ENCODE data around the gene EXOSC6. TPM values are rescaled to one million over a fixed set of nuclear protein-coding genes. Genes with fewer than 3 reads are reported as not detected.
A peak's percentile ranks its signal among the peaks of the same experiment; 100 is the strongest.
"Not testable (repeated sequence)": the region's sequence is repeated elsewhere in the genome, so short reads cannot be mapped to it uniquely, and the experiment has no call there.

The EXOSC6 gene
- total RNA-seq, 1 experiment from 2014 or later = 19.3 TPM

DNA sequence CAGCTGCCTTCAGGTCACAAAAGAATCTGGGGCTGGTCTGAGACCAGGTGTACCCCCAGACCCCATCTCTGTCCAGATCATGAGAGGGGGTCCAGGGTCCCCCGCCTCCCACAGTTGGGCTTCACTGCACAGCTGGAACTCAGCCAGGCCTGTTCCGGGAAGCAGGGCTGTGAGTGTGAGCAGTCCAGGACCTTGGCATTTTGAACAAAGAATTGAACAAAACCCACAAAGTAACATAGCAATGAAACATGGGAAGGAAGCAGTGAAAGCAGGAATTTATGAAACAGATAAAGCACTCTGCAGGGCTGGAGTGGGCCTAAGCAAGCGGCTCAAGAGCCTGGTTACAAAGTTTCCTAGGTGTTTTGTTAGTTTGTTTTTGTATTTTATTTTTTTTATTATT is 53.1 kb downstream of the EXOSC6 start:
- H3K9me3 ChIP-seq (ENCODE audit: control insufficient read depth, insufficient read depth, low read depth, low read length); intact Hi-C loops (cut with micrococcal nuclease; ENCODE audit: unreplicated experiment); H3K4me1 ChIP-seq (ENCODE audit: control insufficient read depth, insufficient read depth, low read length); BruUV-seq (replicated peaks); H3K27me3 ChIP-seq (ENCODE audit: control insufficient read depth, insufficient read depth, low read length); H3K27ac ChIP-seq (ENCODE audit: low read length); in situ Hi-C loops (cut with HindIII; ENCODE audit: low pct_unique_long_range_greater_than_20kb, low sequenced_read_pairs); ATAC-seq; H3K36me3 ChIP-seq (ENCODE audit: control insufficient read depth, insufficient read depth, low read length); DNase-seq (ENCODE audit: low read depth, low spot score); CTCF ChIA-PET; H3K4me3 ChIP-seq (ENCODE audit: low read depth in 2 of 2, low read length in 2 of 2); POLR2A ChIA-PET: not testable (repeated sequence)

DNA sequence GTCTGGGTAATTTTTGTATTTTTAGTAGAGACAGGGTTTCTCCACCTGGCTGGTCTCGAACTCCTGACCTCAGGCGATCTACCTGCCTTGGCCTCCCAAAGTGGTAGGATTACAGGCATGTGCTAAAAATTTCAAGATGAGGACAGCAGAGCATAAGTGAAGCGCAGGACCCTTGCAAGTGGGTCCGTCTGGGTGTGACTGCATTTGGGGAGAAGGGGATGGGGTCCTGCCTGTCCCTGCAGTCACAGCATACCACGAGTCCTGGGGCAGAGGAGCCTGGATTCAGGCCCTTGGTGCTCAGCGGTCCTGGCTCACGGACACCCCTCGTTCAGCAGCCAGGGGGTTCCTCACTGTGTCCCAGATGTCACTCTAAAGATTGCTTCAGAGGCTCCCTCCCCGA is 53.5 kb downstream of the EXOSC6 start:
- ATAC-seq; H3K4me3 ChIP-seq (ENCODE audit: low read depth in 2 of 2, low read length in 2 of 2); DNase-seq (ENCODE audit: low read depth, low spot score); CTCF ChIA-PET; H3K27ac ChIP-seq (ENCODE audit: low read length); intact Hi-C loops (cut with micrococcal nuclease; ENCODE audit: unreplicated experiment); in situ Hi-C loops (cut with HindIII; ENCODE audit: low pct_unique_long_range_greater_than_20kb, low sequenced_read_pairs); H3K36me3 ChIP-seq (ENCODE audit: control insufficient read depth, insufficient read depth, low read length); BruUV-seq (replicated peaks); H3K4me1 ChIP-seq (ENCODE audit: control insufficient read depth, insufficient read depth, low read length); H3K9me3 ChIP-seq (ENCODE audit: control insufficient read depth, insufficient read depth, low read depth, low read length); H3K27me3 ChIP-seq (ENCODE audit: control insufficient read depth, insufficient read depth, low read length); POLR2A ChIA-PET: not testable (repeated sequence)

DNA sequence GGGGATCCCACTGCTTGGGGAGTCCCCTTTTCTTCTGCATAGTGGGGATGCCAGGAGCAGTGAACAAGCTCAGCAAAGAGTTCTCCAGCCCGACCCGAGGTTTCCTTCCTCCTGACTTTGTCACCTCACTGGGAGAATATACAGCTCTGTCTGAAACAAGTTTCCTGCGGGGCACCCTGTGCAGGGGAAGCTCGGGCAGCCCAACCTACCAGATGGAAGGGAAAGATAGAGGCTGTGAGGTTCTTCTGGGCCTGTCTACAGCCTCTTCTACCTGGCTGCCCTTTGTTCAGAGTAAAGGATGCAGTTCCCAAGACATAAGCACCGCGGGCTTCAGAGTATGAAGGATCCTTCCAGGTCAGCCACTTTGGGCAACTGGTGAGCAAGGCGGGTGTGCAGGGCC is 54.1 kb downstream of the EXOSC6 start:
- DNase-seq (ENCODE audit: low read depth, low spot score); POLR2A ChIA-PET; H3K4me3 ChIP-seq (ENCODE audit: low read depth in 2 of 2, low read length in 2 of 2); in situ Hi-C loops (cut with HindIII; ENCODE audit: low pct_unique_long_range_greater_than_20kb, low sequenced_read_pairs); CTCF ChIA-PET; H3K4me1 ChIP-seq (ENCODE audit: control insufficient read depth, insufficient read depth, low read length); H3K27me3 ChIP-seq (ENCODE audit: control insufficient read depth, insufficient read depth, low read length); intact Hi-C loops (cut with micrococcal nuclease; ENCODE audit: unreplicated experiment); H3K27ac ChIP-seq (ENCODE audit: low read length); BruUV-seq (replicated peaks); H3K9me3 ChIP-seq (ENCODE audit: control insufficient read depth, insufficient read depth, low read depth, low read length); H3K36me3 ChIP-seq (ENCODE audit: control insufficient read depth, insufficient read depth, low read length): not testable (repeated sequence)
- peak; percentile 47; the same call in 1 of the 2 replicates for ATAC-seq

Other genes with a start within 250 kb of the EXOSC6 start
- gene PDPR, start 137.6 kb downstream of the EXOSC6 start, total RNA-seq (2021; ENCODE audit: unreplicated experiment) = 26.9 TPM
- gene CLEC18C, start 78.2 kb downstream of the EXOSC6 start, total RNA-seq (2021; ENCODE audit: unreplicated experiment) = not detected
- 115 TPM for gene AARS1, start 37.6 kb upstream of the EXOSC6 start, total RNA-seq (2021; ENCODE audit: unreplicated experiment)
- 24.4 TPM for gene DDX19B, start 47.2 kb upstream of the EXOSC6 start, total RNA-seq (2021; ENCODE audit: unreplicated experiment)
- 22.9 TPM for gene DDX19A, start 95.0 kb upstream of the EXOSC6 start, total RNA-seq (2021; ENCODE audit: unreplicated experiment)
- gene ST3GAL2, start 187.2 kb upstream of the EXOSC6 start, total RNA-seq (2021; ENCODE audit: unreplicated experiment) = 84.2 TPM
- 16.9 TPM for gene FCSK, start 202.7 kb upstream of the EXOSC6 start, total RNA-seq (2021; ENCODE audit: unreplicated experiment)